PC-3 (cell line): Measurements from ENCODE around the gene MDP1. TPM values are rescaled to one million over a fixed set of nuclear protein-coding genes. Genes with fewer than 3 reads are reported as not detected.

Experiments used
- ATAC-seq: fragments of 200-7000 bp; cut with Tn5 transposase; 2 replicates; pipeline ENCODE4 v1.9.1; 2020; ENCODE audit warnings: mild to moderate bottlenecking, moderate library complexity
- BruUV-seq: library from RNA; stranded (reverse); fragments of 400-500 nt; replicated peaks from 2 replicates; lab custom pipeline; 2021; lab: Mats Ljungman, UMichigan
- CTCF ChIA-PET: fragments of 300-600 bp; sonication (Branson Sonifier 250); formaldehyde crosslinking; loops from one replicate; lab custom pipeline; 2022; ENCODE audit warnings: antibody characterized with exemption; lab: Charles Lee
- POLR2A ChIA-PET: fragments of 300-600 bp; sonication (Branson Sonifier 250); formaldehyde crosslinking; loops from one replicate; lab custom pipeline; 2022; ENCODE audit warnings: antibody characterized with exemption; ENCODE audit not compliant: unreplicated experiment; lab: Charles Lee
- DNase-seq: peaks from one replicate; pipeline ENCODE4 v3.0.0-alpha.2; 2015
- H2AFZ ChIP-seq: fragments of 300-600 bp; sonication (generic); 2 replicates; pipeline ENCODE4 v1.6.0; 2016; ENCODE audit warnings: antibody characterized with exemption, low read length
- H3F3A ChIP-seq: fragments of 300-600 bp; sonication (generic); one replicate; pipeline ENCODE4 v1.6.0; 2017; ENCODE audit warnings: antibody characterized with exemption, low read length, control low read depth, mild to moderate bottlenecking; ENCODE audit not compliant: unreplicated experiment
- H3K27ac ChIP-seq: fragments of 300-600 bp; sonication (generic); 2 replicates; pipeline ENCODE4 v1.5.1; 2016; ENCODE audit warnings: mild to moderate bottlenecking, low read length
- H3K27me3 ChIP-seq: fragments of 300-600 bp; sonication (generic); 2 replicates; pipeline ENCODE4 v1.6.1; 2016; ENCODE audit warnings: low read length, mixed read lengths
- H3K36me3 ChIP-seq: fragments of 300-600 bp; sonication (generic); 2 replicates; pipeline ENCODE4 v1.6.1; 2016; ENCODE audit warnings: low read depth, mixed run types, low read length, mixed read lengths
- H3K4me1 ChIP-seq: fragments of 300-600 bp; sonication (generic); 2 replicates; pipeline ENCODE4 v1.5.1; 2016; ENCODE audit warnings: low read length; ENCODE audit not compliant: insufficient read depth
- H3K4me2 ChIP-seq: fragments of 300-600 bp; sonication (generic); 2 replicates; pipeline ENCODE4 v1.6.0; 2016; ENCODE audit warnings: low read length
- H3K4me3 ChIP-seq: fragments of 300-600 bp; sonication (generic); 2 replicates; pipeline ENCODE4 v1.5.1; 2016; ENCODE audit warnings: mild to moderate bottlenecking, low read length, mixed read lengths
- H3K79me2 ChIP-seq: fragments of 300-600 bp; sonication (generic); 2 replicates; pipeline ENCODE4 v1.6.1; 2017; ENCODE audit warnings: low read length, mixed read lengths
- H3K9ac ChIP-seq: fragments of 300-600 bp; sonication (generic); 2 replicates; pipeline ENCODE4 v1.6.0; 2016; ENCODE audit warnings: mild to moderate bottlenecking, low read length
- H3K9me2 ChIP-seq: fragments of 300-600 bp; sonication (generic); replicated peaks from 2 replicates; pipeline ENCODE4 v1.6.1; 2016; ENCODE audit warnings: mixed run types, low read length, mixed read lengths
- H3K9me3 ChIP-seq: fragments of 300-600 bp; sonication (generic); 2 replicates; pipeline ENCODE4 v1.6.1; 2016; ENCODE audit warnings: low read length, mixed read lengths
- H4K20me1 ChIP-seq: fragments of 300-600 bp; sonication (generic); 2 replicates; pipeline ENCODE4 v1.6.1; 2016; ENCODE audit warnings: low read length, mixed read lengths
- EZH2 ChIP-seq: fragments of 300-600 bp; sonication (generic); IDR thresholded peaks from one replicate; pipeline ENCODE4 v1.6.1; 2017; ENCODE audit warnings: antibody characterized with exemption, mild to moderate bottlenecking, low read length; ENCODE audit not compliant: unreplicated experiment
- EZH2phosphoT487 ChIP-seq: fragments of 300-600 bp; sonication (generic); IDR thresholded peaks from 2 replicates; pipeline ENCODE4 v1.6.1; 2018; ENCODE audit warnings: mild to moderate bottlenecking, antibody characterized with exemption, low read length, borderline replicate concordance
- intact Hi-C: fragments of 100-400 bp; cut with micrococcal nuclease; formaldehyde crosslinking; loops from 2 replicates; pipeline ENCODE4 v1.9.0; 2023
- total RNA-seq: library from RNA; depleted of rRNA; stranded (reverse); fragments of >200 nt; gene quantifications from 2 replicates; pipeline ENCODE4 v1.2.3, GENCODE V29; 2014
- TF ChIP-seq, protein P1 (sequence below): fragments of 300-600 bp; sonication (generic); conservative IDR thresholded peaks from 2 replicates; pipeline ENCODE4 v1.5.1; 2017; ENCODE audit warnings: antibody characterized with exemption, low read depth, mild to moderate bottlenecking, low read length

Gene MDP1
- total RNA-seq, 1 experiment from 2014 or later = 23.5 TPM

- H3F3A ChIP-seq = no peaks in the 10 kb centered on the region
- H3K36me3 ChIP-seq = peaks cover 19% of the 10 kb centered on the region; the same call in 1 of the 2 replicates
- no peaks in the 10 kb centered on the region for H3K4me1 ChIP-seq
- no peak overlapping the region for H3K27ac ChIP-seq
- TF ChIP-seq EZH2 (no peak), EZH2phosphoT487 (no peak)
- TF ChIP-seq, protein P1, sequence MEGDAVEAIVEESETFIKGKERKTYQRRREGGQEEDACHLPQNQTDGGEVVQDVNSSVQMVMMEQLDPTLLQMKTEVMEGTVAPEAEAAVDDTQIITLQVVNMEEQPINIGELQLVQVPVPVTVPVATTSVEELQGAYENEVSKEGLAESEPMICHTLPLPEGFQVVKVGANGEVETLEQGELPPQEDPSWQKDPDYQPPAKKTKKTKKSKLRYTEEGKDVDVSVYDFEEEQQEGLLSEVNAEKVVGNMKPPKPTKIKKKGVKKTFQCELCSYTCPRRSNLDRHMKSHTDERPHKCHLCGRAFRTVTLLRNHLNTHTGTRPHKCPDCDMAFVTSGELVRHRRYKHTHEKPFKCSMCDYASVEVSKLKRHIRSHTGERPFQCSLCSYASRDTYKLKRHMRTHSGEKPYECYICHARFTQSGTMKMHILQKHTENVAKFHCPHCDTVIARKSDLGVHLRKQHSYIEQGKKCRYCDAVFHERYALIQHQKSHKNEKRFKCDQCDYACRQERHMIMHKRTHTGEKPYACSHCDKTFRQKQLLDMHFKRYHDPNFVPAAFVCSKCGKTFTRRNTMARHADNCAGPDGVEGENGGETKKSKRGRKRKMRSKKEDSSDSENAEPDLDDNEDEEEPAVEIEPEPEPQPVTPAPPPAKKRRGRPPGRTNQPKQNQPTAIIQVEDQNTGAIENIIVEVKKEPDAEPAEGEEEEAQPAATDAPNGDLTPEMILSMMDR = no peak
- no TSS peak for BruUV-seq
- H3K4me3 ChIP-seq = no peak overlapping the region
- no peak overlapping the region for H3K4me2 ChIP-seq
- DNase-seq (no peak), ATAC-seq (no peak)
- H3K9me3 ChIP-seq = no peaks in the 10 kb centered on the region
- ChIA-PET CTCF (no interaction called here), POLR2A (no interaction called here)
- no peaks in the 10 kb centered on the region for H3K27me3 ChIP-seq
- H3K9ac ChIP-seq = no peak overlapping the region
- H3K79me2 ChIP-seq = no peaks in the 10 kb centered on the region
- intact Hi-C loops = no loop called here
- H3K9me2 ChIP-seq = no peaks in the 10 kb centered on the region
- no peaks in the 10 kb centered on the region for H4K20me1 ChIP-seq
- H2AFZ ChIP-seq = no peak overlapping the region
Observed at GRCh38 chr14:24177041-24177825, 38.6 kb downstream of the MDP1 start.

DNA sequence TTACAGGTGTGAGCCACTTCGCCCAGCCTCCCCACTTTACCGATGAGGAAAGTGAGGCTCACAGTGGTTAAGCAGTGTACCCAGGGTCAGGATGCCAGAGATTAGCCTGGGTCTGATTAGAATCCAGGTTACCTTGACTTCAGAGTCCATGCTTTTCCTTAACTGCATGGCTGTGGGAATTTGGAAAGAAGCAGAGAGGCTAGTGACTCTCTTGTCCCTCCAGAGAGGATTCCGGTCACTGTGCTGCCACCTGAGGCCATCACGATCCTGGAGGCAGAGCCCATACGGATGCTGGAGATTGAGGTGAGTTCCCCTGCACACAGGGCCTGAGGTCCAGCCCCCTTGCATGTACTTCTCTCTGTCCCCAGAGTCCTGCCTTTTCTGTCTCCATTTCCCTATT lies 39.3 kb downstream of the MDP1 start:
- POLR2A ChIA-PET = no interaction called here
- ATAC-seq (no peak), DNase-seq (no peak)
- no peak overlapping the region for H3K9ac ChIP-seq
- no peaks in the 10 kb centered on the region for H3K9me2 ChIP-seq
- intact Hi-C loops = no loop called here
- H4K20me1 ChIP-seq = no peaks in the 10 kb centered on the region
- H3K27ac ChIP-seq = no peak overlapping the region
- peaks cover 19% of the 10 kb centered on the region; the same call in 1 of the 2 replicates for H3K36me3 ChIP-seq
- no peaks in the 10 kb centered on the region for H3K4me1 ChIP-seq
- H3K27me3 ChIP-seq = no peaks in the 10 kb centered on the region
- H3K4me3 ChIP-seq = no peak overlapping the region
- TF ChIP-seq EZH2phosphoT487 = no peak
- TF ChIP-seq EZH2 = no peak
- TF ChIP-seq, protein P1 = no peak
- H3K4me2 ChIP-seq = no peak overlapping the region
- no peaks in the 10 kb centered on the region for H3F3A ChIP-seq
- BruUV-seq = no TSS peak
- no peaks in the 10 kb centered on the region for H3K9me3 ChIP-seq
- H2AFZ ChIP-seq = no peak overlapping the region
- CTCF ChIA-PET = no interaction called here
- H3K79me2 ChIP-seq = no peaks in the 10 kb centered on the region

DNA sequence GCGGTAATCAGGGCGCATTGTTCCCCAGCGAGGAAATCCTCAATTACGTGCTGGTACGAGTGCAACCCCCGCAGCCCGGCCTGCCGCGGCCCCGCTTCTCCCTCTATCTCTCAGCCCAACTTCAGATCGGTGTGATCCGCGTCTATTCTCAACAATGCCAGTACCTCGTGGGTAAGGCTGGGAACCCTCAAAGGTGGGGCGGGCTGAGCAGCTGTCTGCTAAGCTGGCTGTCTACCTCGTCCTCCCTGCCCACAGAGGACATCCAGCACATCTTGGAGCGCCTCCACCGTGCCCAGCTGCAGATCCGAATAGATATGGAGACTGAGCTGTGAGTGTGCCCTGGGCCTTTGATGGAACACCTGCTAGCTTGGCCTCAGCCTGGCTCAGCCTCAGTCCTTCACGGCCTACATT lies 43.0 kb downstream of the MDP1 start:
- H3K9ac ChIP-seq = no peak overlapping the region
- no peaks in the 10 kb centered on the region for H3K4me1 ChIP-seq
- H3F3A ChIP-seq = no peaks in the 10 kb centered on the region
- TF ChIP-seq, protein P1 = no peak
- TF ChIP-seq EZH2 (no peak), EZH2phosphoT487 (no peak)
- H3K36me3 ChIP-seq = no peaks in the 10 kb centered on the region
- no peak overlapping the region for H3K4me3 ChIP-seq
- H3K9me2 ChIP-seq = no peaks in the 10 kb centered on the region
- no peak overlapping the region for H3K4me2 ChIP-seq
- no peaks in the 10 kb centered on the region for H4K20me1 ChIP-seq
- no TSS peak for BruUV-seq
- no peak for ATAC-seq
- no peak overlapping the region for H2AFZ ChIP-seq
- H3K79me2 ChIP-seq = no peaks in the 10 kb centered on the region
- ChIA-PET CTCF (no interaction called here), POLR2A (no interaction called here)
- H3K27me3 ChIP-seq = no peaks in the 10 kb centered on the region
- intact Hi-C loops = no loop called here
- no peaks in the 10 kb centered on the region for H3K9me3 ChIP-seq
- H3K27ac ChIP-seq = no peak overlapping the region
- DNase-seq = no peak
